ENCODE results near the gene FBLN7. TPM values are rescaled to one million over a fixed set of nuclear protein-coding genes. Genes with fewer than 3 reads are reported as not detected.

The FBLN7 gene
- total and polyA plus RNA-seq, 3 donors from 2014 or later = 0.79 to 3.3 (median 3.1) TPM

GRCh38 chr2:112140899-112141625 is 2.9 kb downstream of the FBLN7 start:
- Histone ChIP-seq H3K4me1 (peaks cover 5% of the 10 kb centered on the region), H3K27me3 (no peaks in the 10 kb centered on the region), H3K36me3 (ENCODE audit: low read depth, missing control alignments) (no peaks in the 10 kb centered on the region), H3K4me3 (no peak overlapping the region), H3K27ac (no peak overlapping the region), H3K9me3 (no peaks in the 10 kb centered on the region)
- 57 to 85% methylated on average over 19 to 20 of the region's 20 CpGs for WGBS, 2 donors
- TF ChIP-seq CTCF (IDR thresholded peaks at IDR 0.05) (no peak), POLR2A (IDR thresholded peaks at IDR 0.05) (no peak)
- DNase-seq = peak; percentile 1
- intact Hi-C loops (cut with DNase I; ENCODE audit: low total_unique reads) = no loop called here

DNA sequence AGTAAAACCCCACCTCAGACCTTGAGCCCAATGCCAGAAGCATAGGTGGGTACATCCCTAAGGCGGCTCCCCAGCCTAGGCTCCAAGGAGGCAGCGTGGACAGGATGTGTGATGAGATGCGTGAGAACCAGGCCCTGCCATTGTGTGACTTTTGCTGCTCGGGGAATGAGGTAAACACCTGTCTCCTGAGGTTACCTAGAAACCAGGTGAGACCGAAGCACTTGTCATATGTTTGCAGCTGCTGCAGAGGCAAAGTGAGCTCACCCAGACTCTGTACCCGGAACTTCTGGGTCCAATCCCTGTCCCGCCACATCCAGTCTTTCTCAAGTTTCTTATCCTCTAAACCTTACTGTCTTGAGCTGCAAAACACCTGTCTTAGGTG is 3.4 kb downstream of the FBLN7 start:
- peak; percentile 9 for DNase-seq
- Histone ChIP-seq H3K4me1 (peaks cover 5% of the 10 kb centered on the region), H3K27ac (no peak overlapping the region), H3K4me3 (no peak overlapping the region), H3K36me3 (ENCODE audit: low read depth, missing control alignments) (no peaks in the 10 kb centered on the region), H3K27me3 (no peaks in the 10 kb centered on the region), H3K9me3 (no peaks in the 10 kb centered on the region)
- WGBS, 2 donors = 83 to 90% methylated on average over 7 of the region's 7 CpGs
- TF ChIP-seq CTCF (IDR thresholded peaks at IDR 0.05) (no peak), POLR2A (IDR thresholded peaks at IDR 0.05) (no peak)
- intact Hi-C loops (cut with DNase I; ENCODE audit: low total_unique reads) = no loop called here

- H3K4me1 ChIP-seq = peaks cover 5% of the 10 kb centered on the region
- TF ChIP-seq POLR2A (IDR thresholded peaks at IDR 0.05) (no peak), CTCF (IDR thresholded peaks at IDR 0.05) (no peak)
- no peak overlapping the region for H3K27ac ChIP-seq
- no peak for DNase-seq
- no peaks in the 10 kb centered on the region for H3K27me3 ChIP-seq
- WGBS, 2 donors = 91 to 100% methylated on average over 2 to 8 of the region's 8 CpGs
- no peaks in the 10 kb centered on the region for H3K9me3 ChIP-seq
- intact Hi-C loops (cut with DNase I; ENCODE audit: low total_unique reads) = no loop called here
- no peaks in the 10 kb centered on the region for H3K36me3 ChIP-seq (ENCODE audit: low read depth, missing control alignments)
- no peak overlapping the region for H3K4me3 ChIP-seq
Measured at GRCh38 chr2:112142525-112143078, 4.4 kb downstream of the FBLN7 start.

- TF ChIP-seq CTCF (IDR thresholded peaks at IDR 0.05) (no peak), POLR2A (IDR thresholded peaks at IDR 0.05) (no peak)
- H3K27me3 ChIP-seq = no peaks in the 10 kb centered on the region
- 85 to 96% methylated on average over 4 to 5 of the region's 5 CpGs for WGBS, 2 donors
- intact Hi-C loops (cut with DNase I; ENCODE audit: low total_unique reads) = no loop called here
- peak; percentile 6 for DNase-seq
- no peaks in the 10 kb centered on the region for H3K36me3 ChIP-seq (ENCODE audit: low read depth, missing control alignments)
- H3K9me3 ChIP-seq = no peaks in the 10 kb centered on the region
- no peak overlapping the region for H3K27ac ChIP-seq
- H3K4me1 ChIP-seq = peaks cover 5% of the 10 kb centered on the region
- H3K4me3 ChIP-seq = no peak overlapping the region
Measured at GRCh38 chr2:112143150-112143549, 5.0 kb downstream of the FBLN7 start.

DNA sequence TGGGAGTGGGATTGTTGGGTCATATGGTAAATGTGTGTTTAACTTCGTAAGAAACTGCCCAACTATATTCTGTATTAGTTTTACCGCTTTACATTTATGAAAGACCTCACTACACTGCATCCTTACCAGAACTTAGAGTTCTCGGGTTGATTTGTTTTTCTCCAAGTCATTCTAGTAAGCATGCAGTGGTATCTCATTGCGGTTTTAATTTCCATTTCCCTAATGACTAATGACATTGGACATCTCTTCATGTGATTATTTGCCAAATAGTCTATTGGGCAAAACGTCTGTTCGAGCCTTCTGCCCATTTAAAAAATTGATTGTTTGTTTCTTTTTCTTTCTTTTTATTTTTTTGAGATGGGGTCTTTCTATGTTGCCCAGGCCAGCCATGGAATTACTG is 6.8 kb downstream of the FBLN7 start:
- 90 to 97% methylated on average over 6 of the region's 6 CpGs for WGBS, 2 donors
- peaks cover 5% of the 10 kb centered on the region for H3K4me1 ChIP-seq
- H3K27me3 ChIP-seq = no peaks in the 10 kb centered on the region
- H3K36me3 ChIP-seq (ENCODE audit: low read depth, missing control alignments) = no peaks in the 10 kb centered on the region
- no peak overlapping the region for H3K4me3 ChIP-seq
- intact Hi-C loops (cut with DNase I; ENCODE audit: low total_unique reads) = no loop called here
- no peak for DNase-seq
- TF ChIP-seq POLR2A (IDR thresholded peaks at IDR 0.05) (no peak), CTCF (IDR thresholded peaks at IDR 0.05) (no peak)
- H3K27ac ChIP-seq = no peak overlapping the region
- no peaks in the 10 kb centered on the region for H3K9me3 ChIP-seq

Measured in testis (tissue), 3 donors.